Sigmoid colon (tissue), 4 donors: ENCODE data around the gene SUSD3.

Experiments used
- EP300 ChIP-seq, 4 donors: sonication (generic); formaldehyde crosslinking; IDR thresholded peaks; one replicate each; pipeline ENCODE4 v1.6.1; 2017; ENCODE audit warnings: antibody characterized with exemption in 4 of 4
- POLR2A ChIP-seq, 2 donors: fragments of 450-650 bp; IDR thresholded peaks; one replicate each; pipeline ENCODE4 v1.6.1; 2016; ENCODE audit warnings: antibody characterized with exemption in 2 of 2, mild to moderate bottlenecking in 2 of 2, moderate library complexity in 2 of 2
- POLR2AphosphoS5 ChIP-seq, 4 donors: sonication (generic); formaldehyde crosslinking; IDR thresholded peaks; one replicate each; pipeline ENCODE4 v1.6.1; 2017; ENCODE audit warnings: antibody characterized with exemption in 4 of 4
- TF ChIP-seq, protein P1 (sequence below), 4 experiments: fragments of 450-650 bp in 3 of 4; fragments of 200-600 bp in 1 of 4; IDR thresholded peaks; one replicate each; pipeline ENCODE4 v1.5.1; 2016 to 2019; ENCODE audit warnings: antibody characterized with exemption in 4 of 4, mild to moderate bottlenecking in 3 of 4, moderate library complexity in 2 of 4

DNA sequence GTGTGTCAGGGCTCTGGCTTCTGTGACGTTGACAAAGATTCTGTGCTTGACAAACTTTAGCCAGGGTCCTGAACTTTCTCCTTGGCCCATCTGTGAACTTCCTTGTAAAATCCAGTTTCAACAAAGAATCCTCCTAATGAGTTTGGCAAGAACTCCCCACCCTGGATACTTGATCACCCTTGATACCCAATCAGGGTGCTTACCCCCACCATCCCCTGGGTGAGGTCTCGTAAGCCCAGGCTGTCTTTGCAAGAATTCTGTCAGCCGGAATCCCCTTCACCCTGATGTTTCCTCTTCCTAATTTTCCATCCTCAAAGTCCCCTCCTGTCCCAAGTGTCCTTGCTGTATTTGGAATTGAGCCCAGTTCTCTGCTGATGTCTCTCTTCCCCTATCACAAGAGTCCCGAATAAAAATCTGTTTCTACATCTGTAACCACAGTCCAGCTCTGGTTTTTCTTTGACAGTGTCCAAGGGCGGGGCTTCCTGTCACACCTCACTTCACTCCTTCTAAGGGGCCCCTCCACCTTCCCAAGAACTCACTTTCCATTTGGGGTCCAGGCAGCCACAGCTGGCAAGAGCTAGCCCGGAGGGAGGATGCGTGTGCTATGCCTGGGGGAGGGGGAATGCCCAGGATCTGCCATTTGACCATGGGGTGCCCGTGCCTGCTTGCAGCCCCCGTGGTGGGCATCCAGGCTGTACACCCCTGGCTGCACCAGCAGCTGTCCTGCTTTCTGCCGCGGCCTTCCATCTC lies 34.8 kb downstream of the SUSD3 start:
- no peak for TF ChIP-seq EP300 (IDR thresholded peaks at IDR 0.05)
- TF ChIP-seq, protein P1, sequence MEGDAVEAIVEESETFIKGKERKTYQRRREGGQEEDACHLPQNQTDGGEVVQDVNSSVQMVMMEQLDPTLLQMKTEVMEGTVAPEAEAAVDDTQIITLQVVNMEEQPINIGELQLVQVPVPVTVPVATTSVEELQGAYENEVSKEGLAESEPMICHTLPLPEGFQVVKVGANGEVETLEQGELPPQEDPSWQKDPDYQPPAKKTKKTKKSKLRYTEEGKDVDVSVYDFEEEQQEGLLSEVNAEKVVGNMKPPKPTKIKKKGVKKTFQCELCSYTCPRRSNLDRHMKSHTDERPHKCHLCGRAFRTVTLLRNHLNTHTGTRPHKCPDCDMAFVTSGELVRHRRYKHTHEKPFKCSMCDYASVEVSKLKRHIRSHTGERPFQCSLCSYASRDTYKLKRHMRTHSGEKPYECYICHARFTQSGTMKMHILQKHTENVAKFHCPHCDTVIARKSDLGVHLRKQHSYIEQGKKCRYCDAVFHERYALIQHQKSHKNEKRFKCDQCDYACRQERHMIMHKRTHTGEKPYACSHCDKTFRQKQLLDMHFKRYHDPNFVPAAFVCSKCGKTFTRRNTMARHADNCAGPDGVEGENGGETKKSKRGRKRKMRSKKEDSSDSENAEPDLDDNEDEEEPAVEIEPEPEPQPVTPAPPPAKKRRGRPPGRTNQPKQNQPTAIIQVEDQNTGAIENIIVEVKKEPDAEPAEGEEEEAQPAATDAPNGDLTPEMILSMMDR (IDR thresholded peaks at IDR 0.05): no peak
- TF ChIP-seq POLR2A (IDR thresholded peaks at IDR 0.05): no peak
- TF ChIP-seq POLR2AphosphoS5 (IDR thresholded peaks at IDR 0.05): no peak
